Glutamatergic neuron (in vitro differentiated cells): ENCODE results near the gene CDH4. TPM values are rescaled to one million over a fixed set of nuclear protein-coding genes. Genes with fewer than 3 reads are reported as not detected.

ENCODE experiments used
- DNase-seq: peaks from one replicate; pipeline ENCODE4 v3.0.0; 2022
- H3K27ac Mint-ChIP-seq: one replicate; pipeline ENCODE4 v1.8.0; 2020; ENCODE audit warnings: mild to moderate bottlenecking, mixed read lengths, inconsistent platforms; ENCODE audit not compliant: unreplicated experiment
- H3K27me3 Mint-ChIP-seq: one replicate; pipeline ENCODE4 v1.8.0; 2020; ENCODE audit warnings: mild to moderate bottlenecking, moderate library complexity, mixed read lengths, inconsistent platforms; ENCODE audit not compliant: unreplicated experiment
- H3K36me3 Mint-ChIP-seq: one replicate; pipeline ENCODE4 v1.8.0; 2020; ENCODE audit warnings: mild to moderate bottlenecking, mixed read lengths, inconsistent platforms; ENCODE audit not compliant: unreplicated experiment
- H3K4me1 Mint-ChIP-seq: one replicate; pipeline ENCODE4 v1.8.0; 2020; ENCODE audit warnings: mild to moderate bottlenecking, low read depth, mixed read lengths, inconsistent platforms; ENCODE audit not compliant: unreplicated experiment
- H3K4me3 Mint-ChIP-seq: one replicate; pipeline ENCODE4 v1.8.0; 2020; ENCODE audit warnings: mild to moderate bottlenecking, mixed read lengths, inconsistent platforms; ENCODE audit not compliant: unreplicated experiment
- H3K9me3 Mint-ChIP-seq: one replicate; pipeline ENCODE4 v1.8.0; 2020; ENCODE audit warnings: mild to moderate bottlenecking, moderate library complexity, mixed read lengths, inconsistent platforms; ENCODE audit not compliant: unreplicated experiment
- total RNA-seq: library from RNA; stranded (reverse); fragmentation: NEBNext Ultra II Directional; extraction: Animal tissue kit (Norgen Biotek cat#: 25700); gene quantifications from one replicate; pipeline ENCODE4 v1.2.1, GENCODE V29; 2021; ENCODE audit not compliant: unreplicated experiment
- TF ChIP-seq, protein P1 (sequence below): fragments of 200-600 bp; sonication (generic); IDR thresholded peaks from one replicate; pipeline ENCODE4 v1.5.0; 2021; ENCODE audit not compliant: partially characterized antibody, unreplicated experiment

The CDH4 gene
- total RNA-seq, 1 donor from 2014 or later = 1.2 TPM

DNA sequence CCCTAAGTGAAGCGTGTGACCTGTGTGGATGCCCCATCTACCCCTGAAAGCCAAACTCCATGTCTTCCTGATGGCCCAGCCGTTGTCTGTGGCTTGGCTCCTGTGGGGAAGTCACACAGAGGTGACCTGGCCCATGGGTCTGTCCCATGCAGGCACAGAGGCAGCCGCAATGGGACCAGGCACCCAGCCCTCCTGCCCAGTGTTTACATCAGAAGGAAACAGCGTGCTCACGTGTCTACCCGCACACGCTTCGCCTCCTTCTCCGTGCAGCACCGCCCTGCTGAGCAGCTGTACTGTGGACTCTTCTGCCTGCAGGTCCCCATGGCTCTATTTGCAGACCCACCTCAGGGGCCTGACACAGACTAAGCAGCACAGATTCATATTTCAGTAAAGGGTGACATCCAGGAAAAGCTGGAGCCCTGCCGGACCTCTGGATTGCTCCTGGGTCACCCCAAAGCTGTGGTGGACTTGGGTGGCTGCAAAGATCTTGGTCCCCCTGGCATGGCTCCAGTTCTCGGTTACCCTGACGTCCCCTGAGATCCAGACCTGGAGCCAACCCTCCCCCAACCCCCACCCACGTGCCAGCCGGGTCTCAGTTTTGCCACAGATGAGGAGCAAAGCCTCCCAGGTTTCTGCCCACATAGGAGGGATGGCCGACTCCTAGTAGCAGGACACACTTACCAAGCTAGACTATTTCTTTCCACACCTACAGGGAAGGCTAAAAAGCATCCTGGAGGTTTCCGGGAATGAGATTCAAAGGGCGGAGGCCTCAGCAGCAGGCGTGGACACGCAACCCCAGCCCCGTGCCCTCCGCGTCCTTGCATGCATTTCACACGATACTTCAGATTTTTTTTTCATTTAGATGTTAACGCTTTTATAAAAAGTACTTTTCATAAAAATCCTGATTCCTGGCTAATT, 120.3 kb downstream of the CDH4 start:
- Mint-ChIP-seq H3K27ac (no peak overlapping the region), H3K9me3 (peaks cover 4% of the 10 kb centered on the region), H3K27me3 (peaks cover 1% of the 10 kb centered on the region), H3K4me3 (no peak overlapping the region), H3K36me3 (no peaks in the 10 kb centered on the region), H3K4me1 (peaks cover 11% of the 10 kb centered on the region)
- TF ChIP-seq, protein P1, sequence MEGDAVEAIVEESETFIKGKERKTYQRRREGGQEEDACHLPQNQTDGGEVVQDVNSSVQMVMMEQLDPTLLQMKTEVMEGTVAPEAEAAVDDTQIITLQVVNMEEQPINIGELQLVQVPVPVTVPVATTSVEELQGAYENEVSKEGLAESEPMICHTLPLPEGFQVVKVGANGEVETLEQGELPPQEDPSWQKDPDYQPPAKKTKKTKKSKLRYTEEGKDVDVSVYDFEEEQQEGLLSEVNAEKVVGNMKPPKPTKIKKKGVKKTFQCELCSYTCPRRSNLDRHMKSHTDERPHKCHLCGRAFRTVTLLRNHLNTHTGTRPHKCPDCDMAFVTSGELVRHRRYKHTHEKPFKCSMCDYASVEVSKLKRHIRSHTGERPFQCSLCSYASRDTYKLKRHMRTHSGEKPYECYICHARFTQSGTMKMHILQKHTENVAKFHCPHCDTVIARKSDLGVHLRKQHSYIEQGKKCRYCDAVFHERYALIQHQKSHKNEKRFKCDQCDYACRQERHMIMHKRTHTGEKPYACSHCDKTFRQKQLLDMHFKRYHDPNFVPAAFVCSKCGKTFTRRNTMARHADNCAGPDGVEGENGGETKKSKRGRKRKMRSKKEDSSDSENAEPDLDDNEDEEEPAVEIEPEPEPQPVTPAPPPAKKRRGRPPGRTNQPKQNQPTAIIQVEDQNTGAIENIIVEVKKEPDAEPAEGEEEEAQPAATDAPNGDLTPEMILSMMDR = no peak
- DNase-seq = no peak

GRCh38 chr20:61373055-61373399, 121.0 kb downstream of the CDH4 start:
- H3K4me1 Mint-ChIP-seq = peaks cover 13% of the 10 kb centered on the region
- H3K36me3 Mint-ChIP-seq = no peaks in the 10 kb centered on the region
- no peak overlapping the region for H3K27ac Mint-ChIP-seq
- no peak overlapping the region for H3K4me3 Mint-ChIP-seq
- peaks cover 8% of the 10 kb centered on the region for H3K9me3 Mint-ChIP-seq
- H3K27me3 Mint-ChIP-seq = peaks cover 6% of the 10 kb centered on the region
- no peak for DNase-seq
- TF ChIP-seq, protein P1 = no peak

- H3K4me3 Mint-ChIP-seq = no peak overlapping the region
- H3K4me1 Mint-ChIP-seq = peaks cover 13% of the 10 kb centered on the region
- peaks cover 8% of the 10 kb centered on the region for H3K9me3 Mint-ChIP-seq
- H3K27me3 Mint-ChIP-seq = peaks cover 6% of the 10 kb centered on the region
- DNase-seq = no peak
- TF ChIP-seq, protein P1 = no peak
- H3K36me3 Mint-ChIP-seq = no peaks in the 10 kb centered on the region
- H3K27ac Mint-ChIP-seq = no peak overlapping the region
These were observed 122.0 kb downstream of the CDH4 start for GRCh38 chr20:61373956-61374545.

- no peaks in the 10 kb centered on the region for H3K36me3 Mint-ChIP-seq
- no peak for DNase-seq
- TF ChIP-seq, protein P1 = no peak
- peaks cover 10% of the 10 kb centered on the region for H3K9me3 Mint-ChIP-seq
- no peak overlapping the region for H3K4me3 Mint-ChIP-seq
- peak overlapping the region; percentile 93 for H3K27ac Mint-ChIP-seq
- peaks cover 7% of the 10 kb centered on the region for H3K4me1 Mint-ChIP-seq
- H3K27me3 Mint-ChIP-seq = peaks cover 6% of the 10 kb centered on the region
These were observed 124.6 kb downstream of the CDH4 start for GRCh38 chr20:61376541-61377240.
